Measurements from ENCODE around the gene BATF. TPM values are rescaled to one million over a fixed set of nuclear protein-coding genes. Genes with fewer than 3 reads are reported as not detected.

Gene BATF
- total RNA-seq, 2 donors from 2014 or later: not detected

DNA sequence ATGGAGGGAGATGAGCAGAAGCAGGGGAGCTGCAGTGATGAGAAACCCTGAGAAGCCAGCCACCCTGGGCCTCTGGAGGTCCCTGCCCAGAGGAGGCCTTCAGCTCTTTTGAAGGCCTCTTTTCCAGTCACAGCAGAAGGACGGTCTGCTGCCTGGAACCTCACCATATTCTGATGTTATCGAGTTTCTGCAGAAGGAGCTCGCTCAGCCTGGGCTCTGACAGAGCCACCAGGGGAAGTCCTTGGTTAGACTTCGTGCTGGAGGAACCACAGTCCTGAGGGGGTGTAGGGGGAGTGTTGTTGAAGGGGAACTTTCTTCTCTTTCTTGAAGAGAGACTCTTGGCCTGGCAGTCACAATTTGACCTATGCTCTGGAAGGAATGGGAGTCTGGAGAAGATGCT lies 25.1 kb upstream of the BATF start:
- no peak overlapping the region for H3K4me3 ChIP-seq
- DNase-seq (no peak), ATAC-seq (no peak)
- no peaks in the 10 kb centered on the region for H3K4me1 ChIP-seq
- WGBS, 2 donors: 83% methylated on average over 2 to 4 of the region's 4 CpGs
- intact Hi-C loops (cut with DNase I): no loop called here
- no peaks in the 10 kb centered on the region for H3K36me3 ChIP-seq (replicated peaks in 1 of 2; ENCODE audit: insufficient read depth in 1 of 2, low read depth in 2 of 2)
- no peaks in the 10 kb centered on the region for H3K9me3 ChIP-seq
- TF ChIP-seq POLR2A (IDR thresholded peaks at IDR 0.05) (no peak), CTCF (IDR thresholded peaks at IDR 0.05) (no peak)
- H3K27ac ChIP-seq: no peak overlapping the region
- no peaks in the 10 kb centered on the region for H3K27me3 ChIP-seq

GRCh38 chr14:75497701-75498100 lies 24.6 kb upstream of the BATF start:
- DNase-seq (no peak), ATAC-seq (no peak)
- Histone ChIP-seq H3K27ac (no peak overlapping the region), H3K27me3 (no peaks in the 10 kb centered on the region), H3K36me3 (replicated peaks in 1 of 2; ENCODE audit: insufficient read depth in 1 of 2, low read depth in 2 of 2) (no peaks in the 10 kb centered on the region), H3K9me3 (no peaks in the 10 kb centered on the region), H3K4me1 (no peaks in the 10 kb centered on the region), H3K4me3 (no peak overlapping the region)
- TF ChIP-seq CTCF (IDR thresholded peaks at IDR 0.05) (no peak), POLR2A (IDR thresholded peaks at IDR 0.05) (no peak)
- intact Hi-C loops (cut with DNase I): no loop called here
- WGBS, 2 donors: 92 to 93% methylated on average over 11 of the region's 11 CpGs

DNA sequence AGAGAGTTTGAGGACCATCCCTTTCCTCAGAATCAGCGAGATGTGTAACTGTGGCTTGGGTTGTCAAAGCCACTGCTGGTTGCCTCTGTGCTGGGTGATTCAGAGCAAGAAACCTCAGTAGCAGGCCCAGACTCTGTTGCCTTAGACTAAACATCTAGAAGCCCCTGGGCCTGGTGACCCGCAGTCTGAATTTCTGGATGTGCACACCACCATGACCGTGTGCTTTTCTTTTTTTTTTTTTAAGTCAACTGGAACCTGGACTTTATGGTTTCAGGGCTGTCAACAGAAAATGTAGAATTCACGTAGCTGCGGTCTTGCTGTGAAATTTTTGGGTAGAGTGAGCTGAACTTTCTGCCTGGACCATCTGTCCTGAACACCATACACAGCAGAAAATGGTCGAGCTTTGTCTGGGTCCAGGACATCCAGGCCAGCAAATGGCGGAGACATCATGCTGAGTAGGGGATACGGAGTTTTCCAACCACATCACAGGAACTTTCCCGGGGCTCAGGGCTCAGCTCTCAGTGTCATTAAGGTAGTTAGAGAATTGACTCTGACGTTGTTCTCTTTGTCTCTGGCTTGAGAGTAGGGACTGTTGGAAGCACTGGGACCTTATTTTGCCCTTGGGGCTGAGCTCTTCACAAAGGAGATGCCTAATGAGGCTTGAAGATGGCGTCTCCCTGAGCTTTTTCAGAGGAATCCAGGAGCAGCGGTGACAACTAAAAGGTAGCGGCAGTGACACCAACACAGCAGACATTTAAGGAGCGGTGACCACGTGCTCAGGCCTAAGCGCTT lies 23.0 kb upstream of the BATF start:
- TF ChIP-seq CTCF (IDR thresholded peaks at IDR 0.05) (no peak), POLR2A (IDR thresholded peaks at IDR 0.05) (no peak)
- H3K36me3 ChIP-seq (replicated peaks in 1 of 2; ENCODE audit: insufficient read depth in 1 of 2, low read depth in 2 of 2): no peaks in the 10 kb centered on the region
- no peaks in the 10 kb centered on the region for H3K27me3 ChIP-seq
- intact Hi-C loops (cut with DNase I): no loop called here
- no peaks in the 10 kb centered on the region for H3K9me3 ChIP-seq
- 81 to 88% methylated on average over 16 of the region's 16 CpGs for WGBS, 2 donors
- no peak overlapping the region for H3K4me3 ChIP-seq
- no peak for ATAC-seq
- no peak for DNase-seq
- H3K4me1 ChIP-seq: no peaks in the 10 kb centered on the region
- H3K27ac ChIP-seq: no peak overlapping the region

- intact Hi-C loops (cut with DNase I): no loop called here
- Histone ChIP-seq H3K9me3 (no peaks in the 10 kb centered on the region), H3K4me3 (no peak overlapping the region), H3K36me3 (replicated peaks in 1 of 2; ENCODE audit: insufficient read depth in 1 of 2, low read depth in 2 of 2) (no peaks in the 10 kb centered on the region), H3K27ac (no peak overlapping the region), H3K4me1 (no peaks in the 10 kb centered on the region), H3K27me3 (no peaks in the 10 kb centered on the region)
- ATAC-seq (no peak), DNase-seq (no peak)
- no peak for TF ChIP-seq POLR2A (IDR thresholded peaks at IDR 0.05)
- TF ChIP-seq CTCF (IDR thresholded peaks at IDR 0.05): no peak
- 87% methylated on average over 3 of the region's 3 CpGs for WGBS, 2 donors
Observed at GRCh38 chr14:75501080-75501479, 21.2 kb upstream of the BATF start.

DNA sequence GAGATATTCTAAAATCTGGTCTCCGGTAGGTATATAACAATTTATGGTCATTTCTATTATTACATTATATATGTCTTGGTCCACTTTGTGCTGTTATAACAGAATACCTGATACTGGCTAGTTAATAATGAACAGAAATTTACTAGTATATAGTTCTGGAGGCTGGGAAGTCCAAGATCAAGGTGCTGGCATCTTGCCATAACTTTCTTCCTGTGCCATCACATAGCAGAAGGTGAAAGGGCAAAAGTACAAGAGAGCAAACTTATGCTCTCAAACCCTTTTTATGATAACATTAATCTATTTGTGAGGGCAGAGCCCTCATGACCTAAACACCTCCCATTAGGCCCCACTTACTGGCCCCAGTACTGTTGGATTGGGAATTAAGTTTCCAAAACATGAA lies 17.9 kb upstream of the BATF start:
- no peaks in the 10 kb centered on the region for H3K9me3 ChIP-seq
- DNase-seq (no peak), ATAC-seq (no peak)
- H3K27me3 ChIP-seq: no peaks in the 10 kb centered on the region
- no peak overlapping the region for H3K27ac ChIP-seq
- no peak for TF ChIP-seq CTCF (IDR thresholded peaks at IDR 0.05)
- no peak for TF ChIP-seq POLR2A (IDR thresholded peaks at IDR 0.05)
- 95 to 100% methylated on average over 1 of the region's 1 CpG for WGBS, 2 donors
- no peak overlapping the region for H3K4me3 ChIP-seq
- intact Hi-C loops (cut with DNase I): no loop called here
- no peaks in the 10 kb centered on the region for H3K36me3 ChIP-seq (replicated peaks in 1 of 2; ENCODE audit: insufficient read depth in 1 of 2, low read depth in 2 of 2)
- H3K4me1 ChIP-seq: no peaks in the 10 kb centered on the region
